ENCODE data around the gene NT5E.

Gene NT5E

GRCh38 chr6:85451565-85452306 lies 1.9 kb downstream of the NT5E start (continued):
- TF ChIP-seq ZSCAN18 (tag by site-specific recombination; IDR thresholded peaks at IDR 0.05) (no peak), ZNF530 (tag by site-specific recombination; IDR thresholded peaks at IDR 0.05; ENCODE audit: low read depth) (no peak), PRDM4 (tag by site-specific recombination; IDR thresholded peaks at IDR 0.05) (no peak), ZNF302 (tag by site-specific recombination; IDR thresholded peaks at IDR 0.05; ENCODE audit: low read depth) (no peak), REPIN1 (tag by site-specific recombination; IDR thresholded peaks at IDR 0.05; ENCODE audit: low read depth) (no peak), ZNF664 (tag by site-specific recombination; IDR thresholded peaks at IDR 0.05) (no peak)

GRCh38 chr6:85452441-85452881 lies 2.6 kb downstream of the NT5E start:
- no peak overlapping the region for H3K4me3 ChIP-seq (ENCODE audit: low read depth, low read length)
- no peaks in the 10 kb centered on the region for H3K36me3 ChIP-seq (ENCODE audit: control insufficient read depth in 2 of 2, insufficient read depth in 1 of 2, low read length in 2 of 2)
- TF ChIP-seq ZNF157 (tag by site-specific recombination; IDR thresholded peaks at IDR 0.05): no peak
- TF ChIP-seq ZNF645 (tag by site-specific recombination; IDR thresholded peaks at IDR 0.05): no peak
- TF ChIP-seq ZNF449 (tag by site-specific recombination; IDR thresholded peaks at IDR 0.05): no peak
- TF ChIP-seq PRDM6 (tag by site-specific recombination; IDR thresholded peaks at IDR 0.05): peak; percentile 42
- TF ChIP-seq ZNF488 (tag by site-specific recombination; IDR thresholded peaks at IDR 0.05): no peak
- TF ChIP-seq KLF9 (tag by site-specific recombination; IDR thresholded peaks at IDR 0.05; ENCODE audit: low read depth): 0 out of 2 replicates have a peak, but pooled peaks have one; percentile 48
- no peak for TF ChIP-seq ZNF510 (tag by site-specific recombination; IDR thresholded peaks at IDR 0.05; ENCODE audit: insufficient replicate concordance)
- no peak for TF ChIP-seq ZNF623 (tag by site-specific recombination; IDR thresholded peaks at IDR 0.05)
- TF ChIP-seq GFI1B (tag by site-specific recombination; IDR thresholded peaks at IDR 0.05): 0 out of 2 replicates have a peak, but pooled peaks have one; percentile 15
- TF ChIP-seq ZBTB17 (tag by site-specific recombination; IDR thresholded peaks at IDR 0.05): peak; percentile 19; the same call in 1 of the 2 replicates
- TF ChIP-seq ZBTB26 (tag by site-specific recombination; optimal IDR thresholded peaks at IDR 0.05): no peak
- no peak for TF ChIP-seq ZNF140 (tag by site-specific recombination; IDR thresholded peaks at IDR 0.05)
- TF ChIP-seq ZNF121 (tag by site-specific recombination; IDR thresholded peaks at IDR 0.05): no peak
- no peak for TF ChIP-seq ZNF114 (tag by site-specific recombination; IDR thresholded peaks at IDR 0.05)
- peak; percentile 58 for TF ChIP-seq KLF10 (tag by site-specific recombination; IDR thresholded peaks at IDR 0.05)
- peak; percentile 30; the same call in 1 of the 2 replicates for TF ChIP-seq GLIS1 (tag by site-specific recombination; IDR thresholded peaks at IDR 0.05)
- peaks cover 11% of the 10 kb centered on the region for H3K4me1 ChIP-seq (ENCODE audit: control insufficient read depth, insufficient read depth, low read length)
- no peak overlapping the region for H3K27ac ChIP-seq (ENCODE audit: extremely low read depth, low read depth, low read length)
- ChIA-PET POLR2A (no interaction called here), CTCF (interaction anchor here (0.8 to 4.2 kb wide), 4 partner anchors 9 to 97 kb away, joined by 3 to 39 read pairs (median 4); no protein-coding TSS in a partner anchor)
- H3K9me3 ChIP-seq (ENCODE audit: control insufficient read depth, insufficient read depth, low read depth, low read length): no peaks in the 10 kb centered on the region
